ENCODE data around the gene HNRNPU.
A peak's percentile ranks its signal among the peaks of the same experiment; 100 is the strongest.
"Not testable (repeated sequence)": the region's sequence is repeated elsewhere in the genome, so short reads cannot be mapped to it uniquely, and the experiment has no call there.

HNRNPU gene

DNA sequence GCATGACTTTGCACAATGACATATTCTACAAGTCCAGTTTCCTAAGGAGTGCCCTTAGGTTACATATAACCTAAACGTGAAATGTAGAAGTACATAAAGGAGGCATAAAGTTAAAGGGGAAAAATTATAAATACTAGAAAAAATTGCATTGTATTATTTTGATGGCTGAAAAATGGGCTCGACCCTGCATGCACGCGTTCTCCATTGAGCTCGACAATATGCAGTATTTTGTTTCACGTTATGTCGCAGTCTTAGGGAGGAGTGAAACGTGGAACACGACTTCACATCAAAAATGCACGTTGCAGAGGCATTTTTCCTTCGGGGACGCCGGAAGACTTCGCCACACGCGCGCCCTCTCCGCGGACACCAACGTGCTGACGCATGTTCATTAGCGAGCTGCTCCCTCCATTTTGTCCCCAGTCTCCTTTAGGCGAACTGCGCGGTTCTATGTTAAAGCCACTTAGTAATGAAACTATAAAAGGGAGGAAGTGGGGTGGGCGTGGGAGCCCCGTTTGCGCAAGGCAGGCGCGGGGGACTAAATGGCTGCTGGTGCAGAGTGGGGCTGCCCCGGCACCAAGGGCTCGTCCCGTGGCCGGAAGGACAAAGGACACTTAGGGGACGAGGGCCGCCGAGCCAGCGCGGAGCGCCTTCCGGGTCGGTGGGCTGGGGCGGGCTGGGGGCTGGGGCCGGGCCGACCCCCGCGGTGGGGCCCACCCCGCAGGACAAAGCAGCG, 29.6 kb downstream of the HNRNPU start:
- H3K36me3 ChIP-seq (ENCODE audit: control insufficient read depth, insufficient read depth, low read length), result no peaks in the 10 kb centered on the region
- peak overlapping the region; percentile 77 for H3K9ac ChIP-seq (ENCODE audit: low read depth, low read length)
- no peaks in the 10 kb centered on the region for H3K9me3 ChIP-seq (ENCODE audit: control insufficient read depth, insufficient read depth, low read length)
- H3K4me3 ChIP-seq (ENCODE audit: low read depth, low read length), result peak overlapping the region; percentile 76
- H3K4me1 ChIP-seq (ENCODE audit: control insufficient read depth, insufficient read depth, low read length), result peaks cover 5% of the 10 kb centered on the region
- no peaks in the 10 kb centered on the region for H3K27me3 ChIP-seq (ENCODE audit: control insufficient read depth, insufficient read depth, low read length)

GRCh38 chr1:244833734-244834542, 30.4 kb downstream of the HNRNPU start:
- Histone ChIP-seq H3K4me3 (ENCODE audit: low read depth, low read length) (peak overlapping the region; percentile 76), H3K9me3 (ENCODE audit: control insufficient read depth, insufficient read depth, low read length) (no peaks in the 10 kb centered on the region), H3K9ac (ENCODE audit: low read depth, low read length) (peak overlapping the region; percentile 77), H3K27me3 (ENCODE audit: control insufficient read depth, insufficient read depth, low read length) (no peaks in the 10 kb centered on the region), H3K36me3 (ENCODE audit: control insufficient read depth, insufficient read depth, low read length) (no peaks in the 10 kb centered on the region), H3K4me1 (ENCODE audit: control insufficient read depth, insufficient read depth, low read length) (peaks cover 5% of the 10 kb centered on the region)

GRCh38 chr1:244833260-244833659, 31.1 kb downstream of the HNRNPU start:
- not testable (repeated sequence) for H3K4me1 ChIP-seq (ENCODE audit: control insufficient read depth, insufficient read depth, low read length)

GRCh38 chr1:244830639-244831038, 33.7 kb downstream of the HNRNPU start:
- Histone ChIP-seq H3K36me3 (ENCODE audit: control insufficient read depth, insufficient read depth, low read length) (no peaks in the 10 kb centered on the region), H3K27me3 (ENCODE audit: control insufficient read depth, insufficient read depth, low read length) (no peaks in the 10 kb centered on the region), H3K4me1 (ENCODE audit: control insufficient read depth, insufficient read depth, low read length) (no peaks in the 10 kb centered on the region), H3K9me3 (ENCODE audit: control insufficient read depth, insufficient read depth, low read length) (no peaks in the 10 kb centered on the region), H3K9ac (ENCODE audit: low read depth, low read length) (no peak overlapping the region), H3K4me3 (ENCODE audit: low read depth, low read length) (no peak overlapping the region)

More at GRCh38 chr1:244833260-244833659, 31.1 kb downstream of the HNRNPU start:
- not testable (repeated sequence) for H3K36me3 ChIP-seq (ENCODE audit: control insufficient read depth, insufficient read depth, low read length); H3K9ac ChIP-seq (ENCODE audit: low read depth, low read length); H3K27me3 ChIP-seq (ENCODE audit: control insufficient read depth, insufficient read depth, low read length); H3K9me3 ChIP-seq (ENCODE audit: control insufficient read depth, insufficient read depth, low read length)
- peak overlapping the region; percentile 76 for H3K4me3 ChIP-seq (ENCODE audit: low read depth, low read length)

GRCh38 chr1:244826712-244827111, 37.6 kb downstream of the HNRNPU start:
- no peaks in the 10 kb centered on the region for H3K27me3 ChIP-seq (ENCODE audit: control insufficient read depth, insufficient read depth, low read length)
- H3K4me1 ChIP-seq (ENCODE audit: control insufficient read depth, insufficient read depth, low read length), result peaks cover 10% of the 10 kb centered on the region
- no peaks in the 10 kb centered on the region for H3K36me3 ChIP-seq (ENCODE audit: control insufficient read depth, insufficient read depth, low read length)
- H3K4me3 ChIP-seq (ENCODE audit: low read depth, low read length), result no peak overlapping the region
- no peaks in the 10 kb centered on the region for H3K9me3 ChIP-seq (ENCODE audit: control insufficient read depth, insufficient read depth, low read length)
- no peak overlapping the region for H3K9ac ChIP-seq (ENCODE audit: low read depth, low read length)

GRCh38 chr1:244822878-244823277, 41.5 kb downstream of the HNRNPU start:
- H3K4me3 ChIP-seq (ENCODE audit: low read depth, low read length), result no peak overlapping the region
- H3K36me3 ChIP-seq (ENCODE audit: control insufficient read depth, insufficient read depth, low read length), result no peaks in the 10 kb centered on the region
- H3K27me3 ChIP-seq (ENCODE audit: control insufficient read depth, insufficient read depth, low read length), result no peaks in the 10 kb centered on the region
- no peak overlapping the region for H3K9ac ChIP-seq (ENCODE audit: low read depth, low read length)
- peaks cover 13% of the 10 kb centered on the region for H3K4me1 ChIP-seq (ENCODE audit: control insufficient read depth, insufficient read depth, low read length)
- no peaks in the 10 kb centered on the region for H3K9me3 ChIP-seq (ENCODE audit: control insufficient read depth, insufficient read depth, low read length)

GRCh38 chr1:244821134-244821533, 43.2 kb downstream of the HNRNPU start:
- Histone ChIP-seq H3K27me3 (ENCODE audit: control insufficient read depth, insufficient read depth, low read length) (no peaks in the 10 kb centered on the region), H3K36me3 (ENCODE audit: control insufficient read depth, insufficient read depth, low read length) (no peaks in the 10 kb centered on the region), H3K9ac (ENCODE audit: low read depth, low read length) (no peak overlapping the region), H3K9me3 (ENCODE audit: control insufficient read depth, insufficient read depth, low read length) (no peaks in the 10 kb centered on the region), H3K4me1 (ENCODE audit: control insufficient read depth, insufficient read depth, low read length) (peaks cover 17% of the 10 kb centered on the region), H3K4me3 (ENCODE audit: low read depth, low read length) (no peak overlapping the region)

DNA sequence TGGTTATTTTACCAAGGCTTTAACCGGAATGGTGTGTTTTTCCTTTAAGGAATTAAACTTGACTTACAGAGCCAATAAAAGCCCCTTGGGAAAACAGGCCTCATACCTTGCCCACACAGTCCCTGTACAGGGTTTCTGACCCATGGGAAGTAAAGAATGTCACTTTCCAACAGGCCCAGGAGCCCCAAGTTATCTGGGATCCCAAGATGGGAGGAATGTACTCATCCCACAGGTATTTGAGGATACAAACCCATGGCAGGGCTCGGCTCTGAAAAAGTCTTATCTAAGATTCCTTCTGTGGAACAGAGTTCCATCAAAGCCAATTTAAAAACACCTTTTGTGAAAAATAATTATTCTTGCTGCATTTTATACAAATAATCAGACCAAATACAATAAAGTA, 44.2 kb downstream of the HNRNPU start:
- Histone ChIP-seq H3K27me3 (ENCODE audit: control insufficient read depth, insufficient read depth, low read length) (no peaks in the 10 kb centered on the region), H3K4me1 (ENCODE audit: control insufficient read depth, insufficient read depth, low read length) (peaks cover 12% of the 10 kb centered on the region), H3K9ac (ENCODE audit: low read depth, low read length) (no peak overlapping the region), H3K4me3 (ENCODE audit: low read depth, low read length) (no peak overlapping the region), H3K9me3 (ENCODE audit: control insufficient read depth, insufficient read depth, low read length) (no peaks in the 10 kb centered on the region), H3K36me3 (ENCODE audit: control insufficient read depth, insufficient read depth, low read length) (no peaks in the 10 kb centered on the region)

- H3K9me3 ChIP-seq (ENCODE audit: control insufficient read depth, insufficient read depth, low read length), result no peaks in the 10 kb centered on the region
- no peaks in the 10 kb centered on the region for H3K27me3 ChIP-seq (ENCODE audit: control insufficient read depth, insufficient read depth, low read length)
- H3K9ac ChIP-seq (ENCODE audit: low read depth, low read length), result no peak overlapping the region
These were observed 46.9 kb downstream of the HNRNPU start for GRCh38 chr1:244817415-244817894.

DNA sequence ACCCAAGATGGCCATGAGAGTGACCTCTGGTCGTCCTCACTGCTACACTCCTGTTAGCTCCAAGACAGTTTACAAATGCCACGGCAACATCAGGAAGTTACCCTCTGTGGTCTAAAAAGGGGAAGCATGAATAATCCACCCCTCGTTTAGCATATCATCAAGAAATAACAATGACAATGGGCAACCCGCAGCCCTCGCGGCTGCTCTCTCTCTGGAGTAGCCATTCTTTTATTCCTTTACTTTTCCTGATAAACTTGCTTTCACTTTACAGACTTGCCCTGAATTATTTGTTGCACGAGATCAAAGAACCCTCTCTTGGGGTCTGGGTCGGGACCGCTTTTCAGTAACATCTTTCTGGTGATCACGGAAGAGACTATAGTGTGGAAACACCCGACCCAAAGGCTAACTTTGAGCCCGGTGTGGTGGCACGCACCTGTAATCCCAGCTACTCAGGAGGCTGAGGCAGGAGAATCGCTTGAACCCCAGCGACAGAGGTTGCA, 48.7 kb downstream of the HNRNPU start:
- H3K9ac ChIP-seq (ENCODE audit: low read depth, low read length), result no peak overlapping the region
- peaks cover 8% of the 10 kb centered on the region for H3K4me1 ChIP-seq (ENCODE audit: control insufficient read depth, insufficient read depth, low read length)
- H3K27me3 ChIP-seq (ENCODE audit: control insufficient read depth, insufficient read depth, low read length), result no peaks in the 10 kb centered on the region
- peak overlapping the region; percentile 47 for H3K4me3 ChIP-seq (ENCODE audit: low read depth, low read length)
- no peaks in the 10 kb centered on the region for H3K36me3 ChIP-seq (ENCODE audit: control insufficient read depth, insufficient read depth, low read length)
- H3K9me3 ChIP-seq (ENCODE audit: control insufficient read depth, insufficient read depth, low read length), result no peaks in the 10 kb centered on the region

More at GRCh38 chr1:244817415-244817894, 46.9 kb downstream of the HNRNPU start:
- Histone ChIP-seq H3K4me3 (ENCODE audit: low read depth, low read length) (peak overlapping the region; percentile 56), H3K36me3 (ENCODE audit: control insufficient read depth, insufficient read depth, low read length) (no peaks in the 10 kb centered on the region), H3K4me1 (ENCODE audit: control insufficient read depth, insufficient read depth, low read length) (peaks cover 11% of the 10 kb centered on the region)

DNA sequence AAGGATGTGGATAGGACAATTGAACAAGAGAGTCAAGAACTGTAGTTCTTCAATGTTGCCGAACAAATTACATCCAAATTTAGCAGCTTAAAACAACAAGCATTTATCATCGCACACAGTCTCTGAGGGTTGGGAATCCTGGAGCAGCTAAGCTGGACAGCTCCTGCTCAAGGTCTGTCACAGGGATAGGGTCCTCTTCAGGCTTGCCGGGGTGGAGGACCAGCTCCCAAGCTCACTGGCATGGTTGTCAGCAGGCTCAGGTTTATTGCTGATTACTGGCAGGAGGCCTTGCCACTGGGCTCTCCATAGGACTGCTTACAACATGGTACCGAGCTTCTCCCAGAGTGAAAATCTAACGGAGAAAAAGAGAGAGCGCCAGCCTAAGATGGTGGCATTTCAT, 51.0 kb downstream of the HNRNPU start:
- no peaks in the 10 kb centered on the region for H3K9me3 ChIP-seq (ENCODE audit: control insufficient read depth, insufficient read depth, low read length)
- H3K4me3 ChIP-seq (ENCODE audit: low read depth, low read length), result no peak overlapping the region
- H3K27me3 ChIP-seq (ENCODE audit: control insufficient read depth, insufficient read depth, low read length), result no peaks in the 10 kb centered on the region
- H3K9ac ChIP-seq (ENCODE audit: low read depth, low read length), result no peak overlapping the region
- H3K4me1 ChIP-seq (ENCODE audit: control insufficient read depth, insufficient read depth, low read length), result peaks cover 8% of the 10 kb centered on the region
- no peaks in the 10 kb centered on the region for H3K36me3 ChIP-seq (ENCODE audit: control insufficient read depth, insufficient read depth, low read length)

Data from iPS-15b (cell line).